ENCODE results near the gene NFKBIA.
"Not testable (repeated sequence)": the region's sequence is repeated elsewhere in the genome, so short reads cannot be mapped to it uniquely, and the experiment has no call there.

Gene NFKBIA

DNA sequence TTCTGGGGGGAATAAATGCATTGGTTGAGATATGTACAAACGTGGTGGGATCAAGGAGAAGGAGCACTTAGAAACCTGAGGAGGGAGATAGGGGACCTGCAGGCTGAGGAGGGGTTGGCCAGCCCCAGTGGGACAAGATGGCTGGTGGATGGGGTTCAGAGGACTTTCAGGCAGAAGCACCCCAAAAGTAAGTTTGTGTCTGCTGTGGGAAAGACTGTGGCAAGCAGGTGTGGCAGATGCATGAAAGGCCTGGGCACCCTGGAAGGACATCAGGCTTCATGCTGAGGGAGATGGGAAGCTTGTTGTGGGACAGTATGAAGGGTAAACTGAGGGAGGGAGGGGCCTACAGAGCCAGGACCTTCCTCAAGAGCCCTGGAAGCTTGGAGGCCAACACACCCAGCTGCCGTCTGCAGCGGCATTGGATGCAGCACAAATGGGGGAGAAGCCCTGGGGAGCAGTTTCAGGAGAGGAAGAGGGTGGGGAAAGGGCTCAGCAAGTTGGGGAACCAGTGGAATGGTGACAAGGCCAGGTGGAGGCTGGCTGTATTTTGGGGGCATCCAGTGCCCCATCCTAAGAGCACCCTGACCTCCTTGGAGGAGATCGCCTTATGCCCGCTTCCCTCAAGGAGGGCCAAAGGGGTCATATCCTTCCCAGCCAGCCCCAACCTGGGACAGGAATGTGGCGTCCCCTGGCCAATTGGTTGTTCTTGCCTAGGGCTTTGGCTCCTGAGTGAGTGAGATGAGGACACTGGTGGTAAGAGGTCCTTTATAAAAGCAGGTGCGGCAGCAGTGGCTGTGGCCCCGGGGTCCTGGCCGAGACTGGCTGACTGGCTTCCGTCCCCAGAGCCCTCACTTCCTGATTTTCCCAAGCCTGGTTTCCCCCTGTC lies 20.7 kb downstream of the NFKBIA start:
- H3K9me3 ChIP-seq = no peaks in the 10 kb centered on the region
- no peaks in the 10 kb centered on the region for H3K27me3 ChIP-seq
- H3K36me3 ChIP-seq = no peaks in the 10 kb centered on the region
- no peak overlapping the region for H3K27ac ChIP-seq
- no peaks in the 10 kb centered on the region for H3K4me1 ChIP-seq (ENCODE audit: control insufficient read depth in 1 of 2, insufficient read depth in 1 of 2, low read depth in 1 of 2, low read length in 1 of 2)
- TF ChIP-seq, protein P1, sequence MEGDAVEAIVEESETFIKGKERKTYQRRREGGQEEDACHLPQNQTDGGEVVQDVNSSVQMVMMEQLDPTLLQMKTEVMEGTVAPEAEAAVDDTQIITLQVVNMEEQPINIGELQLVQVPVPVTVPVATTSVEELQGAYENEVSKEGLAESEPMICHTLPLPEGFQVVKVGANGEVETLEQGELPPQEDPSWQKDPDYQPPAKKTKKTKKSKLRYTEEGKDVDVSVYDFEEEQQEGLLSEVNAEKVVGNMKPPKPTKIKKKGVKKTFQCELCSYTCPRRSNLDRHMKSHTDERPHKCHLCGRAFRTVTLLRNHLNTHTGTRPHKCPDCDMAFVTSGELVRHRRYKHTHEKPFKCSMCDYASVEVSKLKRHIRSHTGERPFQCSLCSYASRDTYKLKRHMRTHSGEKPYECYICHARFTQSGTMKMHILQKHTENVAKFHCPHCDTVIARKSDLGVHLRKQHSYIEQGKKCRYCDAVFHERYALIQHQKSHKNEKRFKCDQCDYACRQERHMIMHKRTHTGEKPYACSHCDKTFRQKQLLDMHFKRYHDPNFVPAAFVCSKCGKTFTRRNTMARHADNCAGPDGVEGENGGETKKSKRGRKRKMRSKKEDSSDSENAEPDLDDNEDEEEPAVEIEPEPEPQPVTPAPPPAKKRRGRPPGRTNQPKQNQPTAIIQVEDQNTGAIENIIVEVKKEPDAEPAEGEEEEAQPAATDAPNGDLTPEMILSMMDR (IDR thresholded peaks at IDR 0.05) = no peak
- H3K4me3 ChIP-seq (ENCODE audit: low read depth in 1 of 2, low read length in 1 of 2) = no peak overlapping the region

DNA sequence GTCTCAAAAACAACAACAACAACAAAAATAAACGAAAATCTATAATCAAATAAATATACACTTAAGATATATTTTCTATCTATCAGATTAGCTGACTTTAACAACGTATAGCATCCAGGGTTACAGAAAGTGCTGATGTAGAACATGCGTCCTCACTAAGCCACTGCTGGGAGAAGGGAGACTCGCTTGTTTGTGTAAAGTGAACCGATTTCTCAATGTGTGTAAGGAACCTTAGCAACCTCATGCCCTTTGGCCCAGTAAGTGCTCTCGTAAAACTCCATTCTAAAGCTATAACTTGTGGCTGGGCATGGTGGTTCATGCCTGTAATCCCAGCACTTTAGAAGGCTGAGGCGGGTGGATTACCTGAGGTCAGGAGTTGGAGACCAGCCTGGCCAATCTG lies 23.8 kb downstream of the NFKBIA start:
- Histone ChIP-seq H3K4me3 (ENCODE audit: low read depth in 1 of 2, low read length in 1 of 2) (no peak overlapping the region), H3K27me3 (no peaks in the 10 kb centered on the region), H3K4me1 (ENCODE audit: control insufficient read depth in 1 of 2, insufficient read depth in 1 of 2, low read depth in 1 of 2, low read length in 1 of 2) (peaks cover 8 to 9% of the 10 kb centered on the region in 2 experiments), H3K36me3 (no peaks in the 10 kb centered on the region), H3K27ac (no peak overlapping the region), H3K9me3 (no peaks in the 10 kb centered on the region)
- TF ChIP-seq, protein P1 (IDR thresholded peaks at IDR 0.05) = no peak

DNA sequence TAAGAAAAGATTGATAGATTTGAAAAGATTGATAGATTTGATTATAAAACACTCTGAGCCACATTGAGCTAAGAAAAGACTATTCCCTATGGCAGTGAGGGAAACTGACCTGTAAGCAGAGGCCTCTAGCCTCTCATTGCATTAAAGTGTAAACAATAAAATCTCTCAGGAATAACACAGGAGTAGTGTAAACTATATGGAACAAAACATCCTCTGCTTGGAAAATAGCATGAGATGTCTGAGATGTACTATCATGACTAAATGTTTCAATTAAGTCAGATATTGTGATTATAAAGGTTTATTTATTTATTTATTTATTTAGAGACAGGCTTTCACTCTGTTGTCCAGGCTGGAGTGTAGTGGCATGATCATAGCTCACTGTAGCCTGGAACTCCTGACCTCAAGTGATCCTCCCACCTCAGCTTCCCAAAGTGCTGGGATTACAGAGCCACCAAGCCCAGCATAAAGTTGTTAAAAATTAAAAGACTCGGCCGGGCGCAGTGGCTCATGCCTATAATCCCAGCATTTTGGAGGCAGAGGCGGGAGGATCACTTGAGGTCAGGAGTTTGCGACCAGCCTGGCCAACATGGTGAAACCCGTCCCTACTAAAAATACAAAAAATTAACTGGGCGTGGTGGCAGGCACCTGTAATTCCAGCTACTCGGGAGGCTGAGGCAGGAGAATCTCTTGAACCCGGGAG lies 25.2 kb downstream of the NFKBIA start:
- not testable (repeated sequence) for H3K36me3 ChIP-seq; H3K27me3 ChIP-seq; H3K27ac ChIP-seq; H3K4me3 ChIP-seq (ENCODE audit: low read depth in 1 of 2, low read length in 1 of 2); H3K9me3 ChIP-seq
- H3K4me1 ChIP-seq (ENCODE audit: control insufficient read depth in 1 of 2, insufficient read depth in 1 of 2, low read depth in 1 of 2, low read length in 1 of 2) = peaks cover 22 to 23% of the 10 kb centered on the region in 2 experiments

DNA sequence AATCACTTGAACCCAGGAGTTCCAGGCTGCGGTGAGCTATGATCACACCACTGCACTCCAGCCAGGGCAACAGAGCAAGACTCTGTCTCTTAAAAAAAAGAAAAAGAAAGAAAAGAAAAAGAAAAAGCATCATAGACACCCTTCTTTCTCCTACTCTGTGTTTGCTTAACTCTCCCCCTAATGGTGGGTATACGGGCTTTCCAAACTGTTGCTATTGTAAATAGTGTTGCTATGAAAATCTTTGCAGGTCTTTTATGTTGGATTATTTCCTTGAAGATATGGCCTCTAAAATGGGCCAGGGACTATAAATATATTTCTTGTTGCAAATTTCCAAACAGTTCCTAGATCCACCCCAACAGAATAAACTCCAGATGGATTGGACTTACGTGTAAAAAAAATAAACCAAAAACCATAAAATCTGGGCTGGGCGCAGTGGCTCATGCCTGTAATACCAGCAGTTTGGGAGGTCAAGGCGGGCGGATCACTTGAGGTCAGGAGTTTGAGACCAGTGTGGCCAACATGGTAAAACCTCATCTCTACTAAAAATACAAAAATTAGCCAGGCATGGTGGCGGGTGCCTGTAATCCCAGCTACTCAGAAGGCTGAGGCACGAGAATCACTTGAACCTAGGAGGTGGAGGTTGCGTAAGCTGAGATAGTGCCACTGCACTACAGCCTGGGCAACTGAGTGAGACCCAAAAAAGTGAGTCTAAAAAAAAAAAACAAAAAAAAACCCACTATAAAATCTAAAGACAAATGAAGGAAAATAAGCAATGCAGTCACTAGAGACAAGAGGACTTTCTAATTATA lies 25.9 kb downstream of the NFKBIA start:
- Histone ChIP-seq H3K4me1 (ENCODE audit: control insufficient read depth in 1 of 2, insufficient read depth in 1 of 2, low read depth in 1 of 2, low read length in 1 of 2) (peaks cover 30 to 31% of the 10 kb centered on the region in 2 experiments), H3K9me3 (no peaks in the 10 kb centered on the region), H3K4me3 (ENCODE audit: low read depth in 1 of 2, low read length in 1 of 2) (no peak overlapping the region), H3K27me3 (no peaks in the 10 kb centered on the region), H3K36me3 (no peaks in the 10 kb centered on the region), H3K27ac (no peak overlapping the region)
- TF ChIP-seq, protein P1 (IDR thresholded peaks at IDR 0.05) = no peak

DNA sequence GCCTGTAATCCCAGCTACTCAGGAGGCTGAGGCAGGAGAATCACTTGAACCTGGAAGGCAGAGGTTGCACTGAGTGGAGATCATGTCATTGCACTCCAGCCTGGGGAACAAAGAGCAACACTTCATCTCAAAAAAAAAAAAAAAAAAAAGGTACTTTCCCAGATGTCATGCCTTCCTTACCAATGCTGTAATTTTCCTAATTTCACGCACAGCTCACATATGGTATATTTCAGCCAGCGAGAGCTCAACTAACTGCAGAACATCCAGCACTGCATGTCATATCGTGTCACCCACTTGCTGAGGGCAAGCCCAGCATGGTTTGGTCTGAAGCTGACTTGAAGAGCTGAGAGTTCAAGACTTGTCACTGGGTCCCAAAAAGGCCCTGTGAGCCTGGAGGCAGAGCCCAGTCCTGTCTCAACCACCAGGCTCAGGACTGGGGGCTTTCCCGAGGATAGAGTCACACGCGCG lies 29.0 kb downstream of the NFKBIA start:
- TF ChIP-seq, protein P1 (IDR thresholded peaks at IDR 0.05) = no peak
- no peak overlapping the region for H3K4me3 ChIP-seq (ENCODE audit: low read depth in 1 of 2, low read length in 1 of 2)

More for the DNA sequence above, 29.0 kb downstream of the NFKBIA start:
- H3K36me3 ChIP-seq = no peaks in the 10 kb centered on the region
- H3K9me3 ChIP-seq = no peaks in the 10 kb centered on the region
- H3K27me3 ChIP-seq = no peaks in the 10 kb centered on the region
- H3K4me1 ChIP-seq (ENCODE audit: control insufficient read depth in 1 of 2, insufficient read depth in 1 of 2, low read depth in 1 of 2, low read length in 1 of 2) = peaks cover 39 to 40% of the 10 kb centered on the region in 2 experiments
- H3K27ac ChIP-seq = peak overlapping the region; percentile 86

Measured in neutrophil (primary cell).